PFSK-1 (cell line): ENCODE measurements around the gene MSI1.

Experiments
- POLR2AphosphoS5 ChIP-seq: IDR thresholded peaks from 2 replicates; pipeline ENCODE4 v1.6.1; 2012; ENCODE audit warnings: low read depth, mild to moderate bottlenecking, control low read depth, low read length, moderate library complexity
- TF ChIP-seq, protein P1 (sequence below), 2 experiments: IDR thresholded peaks; 2 replicates each; pipeline versions ENCODE4 v1.6.1 to v1.8.0; 2011 to 2012; ENCODE audit warnings: low read depth in 2 of 2, low read length in 2 of 2, control low read depth in 1 of 2, inconsistent platforms in 1 of 2, mild to moderate bottlenecking in 1 of 2, moderate library complexity in 1 of 2; ENCODE audit not compliant: insufficient read depth in 1 of 2

DNA sequence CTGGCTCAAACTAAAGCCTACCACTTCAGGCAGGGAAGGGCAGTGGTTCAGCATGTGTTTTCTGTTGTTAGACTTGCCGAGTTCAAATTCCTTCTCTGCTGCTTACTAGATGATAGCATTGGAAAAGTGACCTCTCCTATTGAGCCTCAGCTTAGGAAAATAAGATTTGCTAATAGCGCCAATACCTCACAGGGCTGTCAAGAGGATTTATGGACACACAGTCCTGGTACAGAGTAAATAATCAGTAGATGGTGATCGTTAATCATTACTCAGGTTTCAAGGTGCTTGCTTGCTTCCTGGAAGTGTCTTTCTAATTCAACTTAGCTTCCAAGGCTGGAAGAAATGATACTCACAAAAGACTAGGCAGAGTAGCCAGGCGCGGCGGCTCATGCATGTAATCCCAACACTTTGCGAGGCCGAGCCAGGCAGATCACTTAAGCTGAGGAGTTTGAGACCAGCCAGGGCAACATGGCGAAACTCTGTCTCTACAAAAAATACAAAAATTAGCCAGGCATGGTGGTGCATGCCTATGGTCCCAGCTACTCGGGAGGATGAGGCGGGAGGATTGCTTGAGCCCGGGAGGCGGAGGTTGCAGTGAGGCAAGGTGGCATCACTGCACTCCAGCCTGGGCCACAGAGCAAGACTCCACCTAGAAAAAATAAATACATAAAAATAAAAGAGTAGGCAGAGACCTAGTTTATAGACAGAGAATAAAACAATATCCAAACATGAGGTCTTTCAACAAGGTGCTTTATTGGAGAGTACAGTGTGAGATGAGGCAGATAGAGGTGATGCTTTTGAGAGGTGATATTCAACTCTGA is 47.4 kb downstream of the MSI1 start:
- TF ChIP-seq, protein P1, sequence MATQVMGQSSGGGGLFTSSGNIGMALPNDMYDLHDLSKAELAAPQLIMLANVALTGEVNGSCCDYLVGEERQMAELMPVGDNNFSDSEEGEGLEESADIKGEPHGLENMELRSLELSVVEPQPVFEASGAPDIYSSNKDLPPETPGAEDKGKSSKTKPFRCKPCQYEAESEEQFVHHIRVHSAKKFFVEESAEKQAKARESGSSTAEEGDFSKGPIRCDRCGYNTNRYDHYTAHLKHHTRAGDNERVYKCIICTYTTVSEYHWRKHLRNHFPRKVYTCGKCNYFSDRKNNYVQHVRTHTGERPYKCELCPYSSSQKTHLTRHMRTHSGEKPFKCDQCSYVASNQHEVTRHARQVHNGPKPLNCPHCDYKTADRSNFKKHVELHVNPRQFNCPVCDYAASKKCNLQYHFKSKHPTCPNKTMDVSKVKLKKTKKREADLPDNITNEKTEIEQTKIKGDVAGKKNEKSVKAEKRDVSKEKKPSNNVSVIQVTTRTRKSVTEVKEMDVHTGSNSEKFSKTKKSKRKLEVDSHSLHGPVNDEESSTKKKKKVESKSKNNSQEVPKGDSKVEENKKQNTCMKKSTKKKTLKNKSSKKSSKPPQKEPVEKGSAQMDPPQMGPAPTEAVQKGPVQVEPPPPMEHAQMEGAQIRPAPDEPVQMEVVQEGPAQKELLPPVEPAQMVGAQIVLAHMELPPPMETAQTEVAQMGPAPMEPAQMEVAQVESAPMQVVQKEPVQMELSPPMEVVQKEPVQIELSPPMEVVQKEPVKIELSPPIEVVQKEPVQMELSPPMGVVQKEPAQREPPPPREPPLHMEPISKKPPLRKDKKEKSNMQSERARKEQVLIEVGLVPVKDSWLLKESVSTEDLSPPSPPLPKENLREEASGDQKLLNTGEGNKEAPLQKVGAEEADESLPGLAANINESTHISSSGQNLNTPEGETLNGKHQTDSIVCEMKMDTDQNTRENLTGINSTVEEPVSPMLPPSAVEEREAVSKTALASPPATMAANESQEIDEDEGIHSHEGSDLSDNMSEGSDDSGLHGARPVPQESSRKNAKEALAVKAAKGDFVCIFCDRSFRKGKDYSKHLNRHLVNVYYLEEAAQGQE (IDR thresholded peaks at IDR 0.05; ENCODE audit: insufficient read depth in 1 of 2, low read depth in 2 of 2, low read length in 2 of 2): no peak
- TF ChIP-seq POLR2AphosphoS5: no peak
